ENCODE data around the gene SLC20A1. TPM values are rescaled to one million over a fixed set of nuclear protein-coding genes. Genes with fewer than 3 reads are reported as not detected.

SLC20A1 gene
- total RNA-seq, 1 experiment from 2014 or later, result 99.9 TPM

- no peak overlapping the region for H3K4me2 ChIP-seq
- CTCF ChIA-PET, result interaction anchor here (0.6 kb wide), 1 partner anchor 124 kb away, joined by 5 read pairs; no protein-coding TSS in a partner anchor
- H3K4me1 ChIP-seq (replicated peaks; ENCODE audit: insufficient read depth), result peaks cover 31% of the 10 kb centered on the region
- H3K36me3 ChIP-seq (ENCODE audit: low read depth), result no peaks in the 10 kb centered on the region
- peaks cover 8% of the 10 kb centered on the region; the same call in 1 of the 2 replicates for H3F3A ChIP-seq (ENCODE audit: insufficient read depth, low read depth)
- POLR2A ChIA-PET (ENCODE audit: unreplicated experiment), result no interaction called here
- H3K79me2 ChIP-seq (ENCODE audit: low read depth), result no peaks in the 10 kb centered on the region
- no TSS peak for BruUV-seq (replicated peaks)
- H3K27me3 ChIP-seq (ENCODE audit: insufficient read depth, low read depth), result no peaks in the 10 kb centered on the region
- DNase-seq, result no peak
- H3K9me2 ChIP-seq (ENCODE audit: insufficient read depth), result no peaks in the 10 kb centered on the region
- intact Hi-C loops (cut with micrococcal nuclease; ENCODE audit: unreplicated experiment), result loop anchor here (5.0 kb wide), 1 partner anchor 339 kb away; no protein-coding TSS in a partner anchor
- H3K9me3 ChIP-seq (ENCODE audit: insufficient read depth, low read depth), result no peaks in the 10 kb centered on the region
- no peak overlapping the region for H2AFZ ChIP-seq
- H4K20me1 ChIP-seq (ENCODE audit: insufficient read depth), result no peaks in the 10 kb centered on the region
- H3K4me3 ChIP-seq, result no peak overlapping the region
- TF ChIP-seq EZH2 (IDR thresholded peaks at IDR 0.05; ENCODE audit: low read depth) (no peak), CTCF (conservative IDR thresholded peaks at IDR 0.05) (no peak)
- H3K27ac ChIP-seq, result no peak overlapping the region
Observed at GRCh38 chr2:112603731-112604130, 42.0 kb upstream of the SLC20A1 start.

- H3K27me3 ChIP-seq (ENCODE audit: insufficient read depth, low read depth), result no peaks in the 10 kb centered on the region
- DNase-seq, result no peak
- no TSS peak for BruUV-seq (replicated peaks)
- H4K20me1 ChIP-seq (ENCODE audit: insufficient read depth), result no peaks in the 10 kb centered on the region
- no peak overlapping the region for H2AFZ ChIP-seq
- H3K9me2 ChIP-seq (ENCODE audit: insufficient read depth), result no peaks in the 10 kb centered on the region
- H3F3A ChIP-seq (ENCODE audit: insufficient read depth, low read depth), result peaks cover 8% of the 10 kb centered on the region; the same call in 1 of the 2 replicates
- no peaks in the 10 kb centered on the region for H3K79me2 ChIP-seq (ENCODE audit: low read depth)
- peaks cover 26% of the 10 kb centered on the region for H3K4me1 ChIP-seq (replicated peaks; ENCODE audit: insufficient read depth)
- ChIA-PET CTCF (no interaction called here), POLR2A (ENCODE audit: unreplicated experiment) (no interaction called here)
- intact Hi-C loops (cut with micrococcal nuclease; ENCODE audit: unreplicated experiment), result loop anchor here (5.0 kb wide), 1 partner anchor 337 kb away; no protein-coding TSS in a partner anchor
- H3K4me2 ChIP-seq, result no peak overlapping the region
- no peaks in the 10 kb centered on the region for H3K9me3 ChIP-seq (ENCODE audit: insufficient read depth, low read depth)
- no peak overlapping the region for H3K27ac ChIP-seq
- no peak overlapping the region for H3K4me3 ChIP-seq
- H3K36me3 ChIP-seq (ENCODE audit: low read depth), result no peaks in the 10 kb centered on the region
- TF ChIP-seq EZH2 (IDR thresholded peaks at IDR 0.05; ENCODE audit: low read depth) (no peak), CTCF (conservative IDR thresholded peaks at IDR 0.05) (no peak)
Observed at GRCh38 chr2:112604952-112605351, 40.8 kb upstream of the SLC20A1 start.

- Histone ChIP-seq H3K4me2 (no peak overlapping the region), H2AFZ (no peak overlapping the region), H3K27ac (no peak overlapping the region), H3K9me3 (ENCODE audit: insufficient read depth, low read depth) (no peaks in the 10 kb centered on the region), H3K4me3 (no peak overlapping the region), H4K20me1 (ENCODE audit: insufficient read depth) (no peaks in the 10 kb centered on the region), H3K4me1 (replicated peaks; ENCODE audit: insufficient read depth) (peaks cover 17% of the 10 kb centered on the region), H3K27me3 (ENCODE audit: insufficient read depth, low read depth) (no peaks in the 10 kb centered on the region), H3K79me2 (ENCODE audit: low read depth) (no peaks in the 10 kb centered on the region), H3F3A (ENCODE audit: insufficient read depth, low read depth) (peaks cover 8% of the 10 kb centered on the region; the same call in 1 of the 2 replicates), H3K36me3 (ENCODE audit: low read depth) (no peaks in the 10 kb centered on the region), H3K9me2 (ENCODE audit: insufficient read depth) (no peaks in the 10 kb centered on the region)
- ChIA-PET POLR2A (ENCODE audit: unreplicated experiment) (no interaction called here), CTCF (no interaction called here)
- BruUV-seq (replicated peaks), result no TSS peak
- DNase-seq, result no peak
- no peak for TF ChIP-seq CTCF (conservative IDR thresholded peaks at IDR 0.05)
- intact Hi-C loops (cut with micrococcal nuclease; ENCODE audit: unreplicated experiment), result no loop called here
Observed at GRCh38 chr2:112605926-112606325, 39.8 kb upstream of the SLC20A1 start.
